LNCaP clone FGC (cell line): ENCODE measurements around the gene NKD2.

Experiments
- DNase-seq: peaks from one replicate; pipeline ENCODE4 v3.0.0-alpha.2; 2011; ENCODE audit warnings: low read depth
- H3K4me3 ChIP-seq: 2 replicates; pipeline ENCODE4 v1.5.1; 2011; ENCODE audit warnings: mild to moderate bottlenecking, low read depth, low read length, control low read depth
- CTCF ChIP-seq: IDR thresholded peaks from 2 replicates; pipeline ENCODE4 v1.5.1; 2012; ENCODE audit warnings: mild to moderate bottlenecking; ENCODE audit not compliant: control insufficient read depth, insufficient read depth; ENCODE audit errors: extremely low read depth

The NKD2 gene

GRCh38 chr5:1009359-1010180, 968 bp downstream of the NKD2 start:
- no peak for DNase-seq
- no peak for TF ChIP-seq CTCF
- peak overlapping the region; percentile 44 for H3K4me3 ChIP-seq

DNA sequence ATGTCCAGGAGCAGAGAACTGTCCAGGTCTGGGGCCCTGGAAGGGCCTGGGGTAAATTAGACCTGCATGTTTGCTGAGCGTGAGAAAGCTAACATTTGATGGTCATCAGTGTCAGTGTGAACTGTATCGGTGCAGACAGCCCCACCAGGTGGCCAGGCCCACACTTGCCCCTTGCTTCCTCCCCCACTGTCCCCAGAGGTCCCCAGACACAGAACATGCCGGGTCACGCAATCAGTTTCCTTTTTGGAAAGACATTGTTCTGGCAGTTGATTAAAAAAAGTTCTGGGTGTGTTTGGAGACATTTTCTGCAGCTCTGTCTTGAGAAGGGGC, 1.5 kb downstream of the NKD2 start:
- peak; percentile 22; the same call in 1 of the 2 replicates for TF ChIP-seq CTCF
- no peak for DNase-seq
- H3K4me3 ChIP-seq, result no peak overlapping the region

- no peak for TF ChIP-seq CTCF
- H3K4me3 ChIP-seq, result no peak overlapping the region
- DNase-seq, result no peak
These were observed 2.0 kb downstream of the NKD2 start for GRCh38 chr5:1010641-1011046.

- H3K4me3 ChIP-seq, result no peak overlapping the region
- TF ChIP-seq CTCF, result peak; percentile 88
- no peak for DNase-seq
These were observed 2.6 kb downstream of the NKD2 start for GRCh38 chr5:1011226-1011631.

DNA sequence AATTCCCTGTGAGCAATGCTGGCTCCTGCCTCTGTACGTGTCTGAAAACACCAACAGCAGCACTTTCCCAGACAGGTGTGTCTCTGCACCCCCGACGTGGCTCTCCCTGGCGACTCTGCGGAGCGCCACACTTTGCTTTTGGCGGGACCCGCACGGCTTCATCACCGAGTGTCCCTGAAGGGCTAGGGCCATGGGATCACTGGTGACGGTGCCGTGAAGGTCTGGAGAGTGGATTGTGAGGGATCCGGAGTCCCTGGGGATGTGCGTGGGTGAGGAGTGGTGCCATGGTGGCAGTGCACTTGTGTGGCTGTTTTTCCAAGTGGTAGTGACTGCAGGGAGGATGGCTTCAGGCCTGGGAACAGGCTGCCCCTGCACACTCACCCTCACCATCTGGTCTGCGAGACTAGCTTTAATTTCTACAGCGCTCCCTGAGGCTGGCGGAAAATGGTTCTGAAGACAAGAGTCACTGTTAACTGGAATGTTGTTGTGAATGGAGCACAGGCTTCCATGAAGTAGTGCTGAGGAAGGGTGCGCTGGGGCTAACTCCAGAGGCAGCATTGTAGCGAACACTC, 3.2 kb downstream of the NKD2 start:
- TF ChIP-seq CTCF, result no peak
- no peak overlapping the region for H3K4me3 ChIP-seq
- DNase-seq, result no peak

- no peak for TF ChIP-seq CTCF
- H3K4me3 ChIP-seq, result no peak overlapping the region
- DNase-seq, result no peak
These were observed 3.8 kb downstream of the NKD2 start for GRCh38 chr5:1012313-1012841.
